Peyer's patch (tissue), 4 donors: ENCODE data around the gene STT3B. TPM values are rescaled to one million over a fixed set of nuclear protein-coding genes. Genes with fewer than 3 reads are reported as not detected.

Experiments used
- DNase-seq, 3 donors: peaks; one replicate each; pipeline ENCODE4 v3.0.0-alpha.2; 2017 to 2019
- H3K27ac ChIP-seq, 4 donors: fragments of 200-600 bp; sonication (generic); one replicate each; pipeline ENCODE4 v1.5.1; 2016 to 2019
- H3K27me3 ChIP-seq, 2 donors: fragments of 200-600 bp; sonication (generic); one replicate each; pipeline ENCODE4 v1.5.1; 2019
- H3K36me3 ChIP-seq, 3 donors: fragments of 200-600 bp; sonication (generic); one replicate each; pipeline ENCODE4 v1.5.1; 2016 to 2019
- H3K4me1 ChIP-seq, 4 donors: fragments of 200-600 bp; sonication (generic); one replicate each; pipeline ENCODE4 v1.5.1; 2016 to 2019
- H3K4me3 ChIP-seq, 4 donors: fragments of 200-600 bp; sonication (generic); 1 replicate in 3 of 4; 2 replicates in 1 of 4; pipeline ENCODE4 v1.5.1; 2016 to 2019; ENCODE audit warnings: mild to moderate bottlenecking in 1 of 4
- H3K9me3 ChIP-seq, 4 donors: fragments of 200-600 bp; sonication (generic); one replicate each; pipeline ENCODE4 v1.5.1; 2016 to 2019; ENCODE audit warnings: mild to moderate bottlenecking in 1 of 4
- CTCF ChIP-seq, 6 experiments: fragments of 450-650 bp in 4 of 6; fragments of 200-600 bp in 2 of 6; sonication (generic) in 1 of 6; IDR thresholded peaks; one replicate each; pipeline ENCODE4 v1.5.1; 2017 to 2019; ENCODE audit warnings: antibody characterized with exemption in 6 of 6, mild to moderate bottlenecking in 3 of 6, moderate library complexity in 1 of 6
- POLR2A ChIP-seq, 2 donors: fragments of 450-650 bp; IDR thresholded peaks; one replicate each; pipeline ENCODE4 v1.5.1; 2017; ENCODE audit warnings: antibody characterized with exemption in 2 of 2, mild to moderate bottlenecking in 2 of 2, moderate library complexity in 2 of 2
- total RNA-seq, 4 donors: library from RNA; depleted of rRNA; stranded (reverse); fragments of >200 nt; gene quantifications; one replicate each; pipeline ENCODE4 v1.1.0, GENCODE V29; 2016

The STT3B gene
- total RNA-seq, 4 donors from 2014 or later: 83.9 to 179 (median 144) TPM

- Histone ChIP-seq H3K36me3 (no peaks in the 10 kb centered on the region), H3K4me3 (peak overlapping the region in 3 of 4 donors; percentile 80 to 97 (median 93)), H3K27me3 (no peaks in the 10 kb centered on the region), H3K4me1 (peaks cover 0 to 19% (median 7%) of the 10 kb centered on the region in 4 donors), H3K27ac (peak overlapping the region in 2 of 4 donors; percentile 94 to 99), H3K9me3 (no peaks in the 10 kb centered on the region)
- DNase-seq: no peak
- TF ChIP-seq POLR2A (IDR thresholded peaks at IDR 0.05): no peak
- TF ChIP-seq CTCF (IDR thresholded peaks at IDR 0.05): no peak
These were observed 1.8 kb upstream of the STT3B start for GRCh38 chr3:31530960-31531335.

GRCh38 chr3:31531452-31531991 lies 1.2 kb upstream of the STT3B start:
- DNase-seq: no peak
- H3K4me3 ChIP-seq: peak overlapping the region; percentile 80 to 97 (median 93)
- peaks cover 0 to 24% (median 10%) of the 10 kb centered on the region in 4 donors for H3K4me1 ChIP-seq
- no peaks in the 10 kb centered on the region for H3K27me3 ChIP-seq
- H3K36me3 ChIP-seq: no peaks in the 10 kb centered on the region
- no peaks in the 10 kb centered on the region for H3K9me3 ChIP-seq
- TF ChIP-seq CTCF (IDR thresholded peaks at IDR 0.05) (peak in 1 of 6 experiments; percentile 3), POLR2A (IDR thresholded peaks at IDR 0.05) (no peak)
- peak overlapping the region; percentile 94 to 99 (median 98) for H3K27ac ChIP-seq

GRCh38 chr3:31531992-31532586 lies 636 bp upstream of the STT3B start:
- Histone ChIP-seq H3K4me3 (peak overlapping the region; percentile 80 to 97 (median 93)), H3K36me3 (no peaks in the 10 kb centered on the region), H3K27me3 (no peaks in the 10 kb centered on the region), H3K9me3 (no peaks in the 10 kb centered on the region), H3K27ac (peak overlapping the region; percentile 94 to 99 (median 98)), H3K4me1 (peaks cover 0 to 29% (median 13%) of the 10 kb centered on the region in 4 donors)
- TF ChIP-seq POLR2A (IDR thresholded peaks at IDR 0.05) (peak in 1 of 2 donors; percentile 93), CTCF (IDR thresholded peaks at IDR 0.05) (peak in 3 of 6 experiments; percentile 7 to 28 (median 16))
- DNase-seq: peak; percentile 99 to 100 (median 99)

- Histone ChIP-seq H3K4me1 (peaks cover 0 to 39% (median 15%) of the 10 kb centered on the region in 4 donors), H3K36me3 (no peaks in the 10 kb centered on the region), H3K9me3 (no peaks in the 10 kb centered on the region), H3K27me3 (no peaks in the 10 kb centered on the region), H3K27ac (peak overlapping the region; percentile 94 to 99 (median 98)), H3K4me3 (peak overlapping the region; percentile 80 to 97 (median 93))
- peak; percentile 53 to 77 (median 76) for DNase-seq
- peak in 1 of 2 donors; percentile 26 for TF ChIP-seq POLR2A (IDR thresholded peaks at IDR 0.05)
- TF ChIP-seq CTCF (IDR thresholded peaks at IDR 0.05): peak in 2 of 6 experiments; percentile 10 to 16
These were observed 692 bp downstream of the STT3B start for GRCh38 chr3:31533169-31534064.

- peak overlapping the region; percentile 80 to 97 (median 93) for H3K4me3 ChIP-seq
- TF ChIP-seq POLR2A (IDR thresholded peaks at IDR 0.05): no peak
- TF ChIP-seq CTCF (IDR thresholded peaks at IDR 0.05): no peak
- H3K4me1 ChIP-seq: peaks cover 0 to 41% (median 15%) of the 10 kb centered on the region in 4 donors
- DNase-seq: no peak
- H3K27ac ChIP-seq: peak overlapping the region; percentile 94 to 99 (median 98)
- no peaks in the 10 kb centered on the region for H3K27me3 ChIP-seq
- no peaks in the 10 kb centered on the region for H3K36me3 ChIP-seq
- no peaks in the 10 kb centered on the region for H3K9me3 ChIP-seq
These were observed 1.3 kb downstream of the STT3B start for GRCh38 chr3:31534065-31534425.
